A549 (cell line): ENCODE results near the gene KLRF1.

ENCODE experiments used
- ESRRA ChIP-seq: fragments of 150-350 bp; IDR thresholded peaks from 2 replicates; pipeline ENCODE4 v1.6.1; 2014; ENCODE audit warnings: mild to moderate bottlenecking, low read length, borderline replicate concordance
- JUN ChIP-seq, 2 experiments: fragments of >200 bp; sonication (Bioruptor Twin); formaldehyde crosslinking; IDR thresholded peaks; 2 replicates in 1 of 2; 3 replicates in 1 of 2; pipeline ENCODE4 v1.6.1; 2016 to 2017
- KDM1A ChIP-seq: fragments of 200-600 bp; sonication (generic); IDR thresholded peaks from 2 replicates; pipeline ENCODE4 v1.6.1; 2016; ENCODE audit warnings: low read depth, mild to moderate bottlenecking
- POLR2A ChIP-seq: IDR thresholded peaks from 2 replicates; pipeline ENCODE4 v1.6.1; 2012; ENCODE audit warnings: mild to moderate bottlenecking, low read length
- RAD21 ChIP-seq, 2 experiments: fragments of >200 bp in 1 of 2; sonication (Bioruptor Twin) in 1 of 2; formaldehyde crosslinking in 1 of 2; IDR thresholded peaks in 1 of 2; conservative IDR thresholded peaks in 1 of 2; 2 replicates in 1 of 2; 3 replicates in 1 of 2; pipeline ENCODE4 v1.6.1; 2012 to 2018; ENCODE audit warnings: inconsistent platforms in 1 of 2
- SMC3 ChIP-seq: fragments of >200 bp; sonication (Bioruptor Twin); formaldehyde crosslinking; IDR thresholded peaks from 3 replicates; pipeline ENCODE4 v1.6.1; 2018; ENCODE audit warnings: inconsistent platforms
- ZFP36 ChIP-seq: fragments of 450-650 bp; IDR thresholded peaks from 2 replicates; pipeline ENCODE4 v1.6.1; 2014; ENCODE audit warnings: borderline replicate concordance; ENCODE audit not compliant: partially characterized antibody
- TF ChIP-seq, protein P1 (sequence below): fragments of >200 bp; sonication (Bioruptor Twin); formaldehyde crosslinking; IDR thresholded peaks from 3 replicates; pipeline ENCODE4 v1.5.1; 2016
- TF ChIP-seq, protein P2 (sequence below): IDR thresholded peaks from 2 replicates; pipeline ENCODE4 v1.6.1; 2012
- TF ChIP-seq, protein P3 (sequence below): fragments of 250-450 bp; sonication (Bioruptor Pico); IDR thresholded peaks from 2 replicates; pipeline ENCODE4 v1.5.0; 2021; ENCODE audit warnings: mild to moderate bottlenecking, moderate library complexity, borderline replicate concordance
- TF ChIP-seq, protein P4 (sequence below): fragments of >200 bp; sonication (Bioruptor Twin); formaldehyde crosslinking; IDR thresholded peaks from 2 replicates; pipeline ENCODE4 v1.6.1; 2016
- TF ChIP-seq, protein P5 (sequence below): fragments of 200-600 bp; sonication (generic); IDR thresholded peaks from 2 replicates; pipeline ENCODE4 v1.6.1; 2016; ENCODE audit warnings: antibody characterized with exemption, mild to moderate bottlenecking, moderate library complexity

DNA sequence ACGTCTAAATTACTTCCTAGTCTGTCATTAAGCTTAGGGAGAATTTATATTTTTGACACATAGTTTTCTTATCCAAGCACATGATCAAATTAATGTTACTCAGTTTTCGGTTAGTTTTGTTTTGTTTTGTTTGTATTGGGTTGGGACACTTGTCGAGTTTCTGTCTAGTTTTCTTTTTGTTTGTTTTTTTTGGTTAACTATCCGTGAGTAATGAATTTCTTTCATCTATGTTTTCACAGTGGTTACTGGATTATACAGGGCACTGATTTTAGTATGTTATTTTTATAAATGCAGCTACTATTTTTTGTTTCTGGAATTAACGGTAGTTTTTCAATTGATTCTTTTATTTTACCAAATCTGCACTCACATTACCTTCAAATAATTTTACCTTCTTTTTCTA, 2.7 kb downstream of the KLRF1 start:
- TF ChIP-seq ZFP36 (no peak), RAD21 (conservative IDR thresholded peaks at IDR 0.05 in 1 of 2, IDR thresholded peaks at IDR 0.05 in 1 of 2) (no peak), POLR2A (no peak), SMC3 (no peak), KDM1A (no peak), JUN (IDR thresholded peaks at IDR 0.05) (no peak), ESRRA (no peak)
- TF ChIP-seq, protein P1, sequence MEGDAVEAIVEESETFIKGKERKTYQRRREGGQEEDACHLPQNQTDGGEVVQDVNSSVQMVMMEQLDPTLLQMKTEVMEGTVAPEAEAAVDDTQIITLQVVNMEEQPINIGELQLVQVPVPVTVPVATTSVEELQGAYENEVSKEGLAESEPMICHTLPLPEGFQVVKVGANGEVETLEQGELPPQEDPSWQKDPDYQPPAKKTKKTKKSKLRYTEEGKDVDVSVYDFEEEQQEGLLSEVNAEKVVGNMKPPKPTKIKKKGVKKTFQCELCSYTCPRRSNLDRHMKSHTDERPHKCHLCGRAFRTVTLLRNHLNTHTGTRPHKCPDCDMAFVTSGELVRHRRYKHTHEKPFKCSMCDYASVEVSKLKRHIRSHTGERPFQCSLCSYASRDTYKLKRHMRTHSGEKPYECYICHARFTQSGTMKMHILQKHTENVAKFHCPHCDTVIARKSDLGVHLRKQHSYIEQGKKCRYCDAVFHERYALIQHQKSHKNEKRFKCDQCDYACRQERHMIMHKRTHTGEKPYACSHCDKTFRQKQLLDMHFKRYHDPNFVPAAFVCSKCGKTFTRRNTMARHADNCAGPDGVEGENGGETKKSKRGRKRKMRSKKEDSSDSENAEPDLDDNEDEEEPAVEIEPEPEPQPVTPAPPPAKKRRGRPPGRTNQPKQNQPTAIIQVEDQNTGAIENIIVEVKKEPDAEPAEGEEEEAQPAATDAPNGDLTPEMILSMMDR, result no peak
- TF ChIP-seq, protein P2, sequence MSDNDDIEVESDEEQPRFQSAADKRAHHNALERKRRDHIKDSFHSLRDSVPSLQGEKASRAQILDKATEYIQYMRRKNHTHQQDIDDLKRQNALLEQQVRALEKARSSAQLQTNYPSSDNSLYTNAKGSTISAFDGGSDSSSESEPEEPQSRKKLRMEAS, result no peak
- TF ChIP-seq, protein P3, sequence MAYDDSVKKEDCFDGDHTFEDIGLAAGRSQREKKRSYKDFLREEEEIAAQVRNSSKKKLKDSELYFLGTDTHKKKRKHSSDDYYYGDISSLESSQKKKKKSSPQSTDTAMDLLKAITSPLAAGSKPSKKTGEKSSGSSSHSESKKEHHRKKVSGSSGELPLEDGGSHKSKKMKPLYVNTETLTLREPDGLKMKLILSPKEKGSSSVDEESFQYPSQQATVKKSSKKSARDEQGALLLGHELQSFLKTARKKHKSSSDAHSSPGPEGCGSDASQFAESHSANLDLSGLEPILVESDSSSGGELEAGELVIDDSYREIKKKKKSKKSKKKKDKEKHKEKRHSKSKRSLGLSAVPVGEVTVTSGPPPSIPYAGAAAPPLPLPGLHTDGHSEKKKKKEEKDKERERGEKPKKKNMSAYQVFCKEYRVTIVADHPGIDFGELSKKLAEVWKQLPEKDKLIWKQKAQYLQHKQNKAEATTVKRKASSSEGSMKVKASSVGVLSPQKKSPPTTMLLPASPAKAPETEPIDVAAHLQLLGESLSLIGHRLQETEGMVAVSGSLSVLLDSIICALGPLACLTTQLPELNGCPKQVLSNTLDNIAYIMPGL (CRISPR knock-in tag), result no peak
- TF ChIP-seq, protein P4, sequence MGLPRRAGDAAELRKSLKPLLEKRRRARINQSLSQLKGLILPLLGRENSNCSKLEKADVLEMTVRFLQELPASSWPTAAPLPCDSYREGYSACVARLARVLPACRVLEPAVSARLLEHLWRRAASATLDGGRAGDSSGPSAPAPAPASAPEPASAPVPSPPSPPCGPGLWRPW, result no peak
- TF ChIP-seq, protein P5, sequence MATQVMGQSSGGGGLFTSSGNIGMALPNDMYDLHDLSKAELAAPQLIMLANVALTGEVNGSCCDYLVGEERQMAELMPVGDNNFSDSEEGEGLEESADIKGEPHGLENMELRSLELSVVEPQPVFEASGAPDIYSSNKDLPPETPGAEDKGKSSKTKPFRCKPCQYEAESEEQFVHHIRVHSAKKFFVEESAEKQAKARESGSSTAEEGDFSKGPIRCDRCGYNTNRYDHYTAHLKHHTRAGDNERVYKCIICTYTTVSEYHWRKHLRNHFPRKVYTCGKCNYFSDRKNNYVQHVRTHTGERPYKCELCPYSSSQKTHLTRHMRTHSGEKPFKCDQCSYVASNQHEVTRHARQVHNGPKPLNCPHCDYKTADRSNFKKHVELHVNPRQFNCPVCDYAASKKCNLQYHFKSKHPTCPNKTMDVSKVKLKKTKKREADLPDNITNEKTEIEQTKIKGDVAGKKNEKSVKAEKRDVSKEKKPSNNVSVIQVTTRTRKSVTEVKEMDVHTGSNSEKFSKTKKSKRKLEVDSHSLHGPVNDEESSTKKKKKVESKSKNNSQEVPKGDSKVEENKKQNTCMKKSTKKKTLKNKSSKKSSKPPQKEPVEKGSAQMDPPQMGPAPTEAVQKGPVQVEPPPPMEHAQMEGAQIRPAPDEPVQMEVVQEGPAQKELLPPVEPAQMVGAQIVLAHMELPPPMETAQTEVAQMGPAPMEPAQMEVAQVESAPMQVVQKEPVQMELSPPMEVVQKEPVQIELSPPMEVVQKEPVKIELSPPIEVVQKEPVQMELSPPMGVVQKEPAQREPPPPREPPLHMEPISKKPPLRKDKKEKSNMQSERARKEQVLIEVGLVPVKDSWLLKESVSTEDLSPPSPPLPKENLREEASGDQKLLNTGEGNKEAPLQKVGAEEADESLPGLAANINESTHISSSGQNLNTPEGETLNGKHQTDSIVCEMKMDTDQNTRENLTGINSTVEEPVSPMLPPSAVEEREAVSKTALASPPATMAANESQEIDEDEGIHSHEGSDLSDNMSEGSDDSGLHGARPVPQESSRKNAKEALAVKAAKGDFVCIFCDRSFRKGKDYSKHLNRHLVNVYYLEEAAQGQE, result no peak
